ENCODE data around the gene SPC24. TPM values are rescaled to one million over a fixed set of nuclear protein-coding genes. Genes with fewer than 3 reads are reported as not detected.

The SPC24 gene
- total RNA-seq, 4 donors from 2014 or later, result 2.6 to 47.4 TPM; not detected in 2

DNA sequence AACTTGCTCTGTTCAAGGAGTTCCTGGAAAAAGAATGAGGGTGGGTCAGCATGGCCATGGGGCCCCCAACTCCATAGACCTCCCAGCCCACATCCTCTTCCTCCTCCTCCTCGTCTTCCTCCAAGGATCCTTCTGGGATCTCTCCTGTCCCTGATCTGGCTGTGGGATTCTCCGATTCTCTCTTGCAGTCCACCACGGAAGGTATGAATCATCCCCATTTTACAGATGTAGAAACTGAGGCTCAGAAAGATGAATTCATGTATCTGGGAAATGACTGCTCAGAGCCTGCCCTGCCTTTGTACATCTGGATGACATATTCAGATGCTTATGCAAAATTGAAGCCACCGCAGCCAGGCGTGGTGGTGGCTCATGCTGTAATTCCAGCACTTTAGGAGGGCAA, 43.9 kb upstream of the SPC24 start:
- 83% methylated on average over 5 of the region's 5 CpGs; no CpG with 5 or more reads in 1 of the 2 donors for WGBS, 2 donors (ENCODE audit: low coverage in 1 of 2)
- Histone ChIP-seq H3K4me1 (peaks cover 0 to 43% (median 19%) of the 10 kb centered on the region in 4 donors), H3K4me3 (no peak overlapping the region), H3K27ac (peak overlapping the region; percentile 90 to 96 (median 94)), H3K9me3 (no peaks in the 10 kb centered on the region), H3K36me3 (no peaks in the 10 kb centered on the region), H3K27me3 (no peaks in the 10 kb centered on the region)
- in situ Hi-C loops (cut with MboI; ENCODE audit: low pct_ligation_motif_present in 1 of 4, low pct_unique_long_range_greater_than_20kb in 1 of 4, low sequenced_read_pairs in 3 of 4) (no loop called here), intact Hi-C loops (cut with DNase I; ENCODE audit: low total_unique reads) (no loop called here)
- no peak for DNase-seq
- TF ChIP-seq POLR2AphosphoS5 (IDR thresholded peaks at IDR 0.05), result no peak

DNA sequence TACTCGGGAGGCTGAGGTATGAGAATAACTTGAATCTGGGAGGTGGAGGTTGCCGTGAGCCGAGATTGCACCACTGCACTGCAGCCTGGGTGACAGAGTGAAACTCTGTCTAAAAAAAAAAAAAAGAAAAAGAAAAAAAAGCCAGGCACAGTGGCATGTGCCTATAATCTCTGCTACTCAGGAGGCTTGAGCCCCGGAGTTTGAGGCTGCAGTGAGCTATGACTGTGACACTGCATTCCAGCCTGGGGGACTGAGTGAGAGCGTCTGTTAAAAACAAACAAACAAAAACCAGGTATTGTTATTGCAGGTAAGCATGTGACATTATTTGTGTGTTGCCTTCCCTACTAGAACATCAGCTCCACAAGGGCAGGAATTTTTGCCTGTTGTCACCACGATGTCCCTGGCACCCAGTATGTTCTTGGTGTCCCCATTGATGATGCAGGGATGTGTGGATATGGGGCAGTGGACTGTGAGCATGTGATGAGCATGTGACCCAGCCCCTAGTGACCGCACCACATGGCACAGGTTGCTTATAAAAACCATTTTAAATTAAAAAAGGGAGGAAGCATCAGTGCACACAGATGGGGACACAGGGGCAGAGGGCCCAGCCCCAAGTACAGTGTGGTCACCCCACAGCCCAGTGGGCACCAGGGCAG, 43.3 kb upstream of the SPC24 start:
- intact Hi-C loops (cut with DNase I; ENCODE audit: low total_unique reads) (no loop called here), in situ Hi-C loops (cut with MboI; ENCODE audit: low pct_ligation_motif_present in 1 of 4, low pct_unique_long_range_greater_than_20kb in 1 of 4, low sequenced_read_pairs in 3 of 4) (no loop called here)
- H3K36me3 ChIP-seq, result no peaks in the 10 kb centered on the region
- no peak for TF ChIP-seq POLR2AphosphoS5 (IDR thresholded peaks at IDR 0.05)
- no peak for TF ChIP-seq EP300 (IDR thresholded peaks at IDR 0.05; ENCODE audit: low read depth)
- no peak for TF ChIP-seq POLR2A (IDR thresholded peaks at IDR 0.05)
- TF ChIP-seq, protein P1, sequence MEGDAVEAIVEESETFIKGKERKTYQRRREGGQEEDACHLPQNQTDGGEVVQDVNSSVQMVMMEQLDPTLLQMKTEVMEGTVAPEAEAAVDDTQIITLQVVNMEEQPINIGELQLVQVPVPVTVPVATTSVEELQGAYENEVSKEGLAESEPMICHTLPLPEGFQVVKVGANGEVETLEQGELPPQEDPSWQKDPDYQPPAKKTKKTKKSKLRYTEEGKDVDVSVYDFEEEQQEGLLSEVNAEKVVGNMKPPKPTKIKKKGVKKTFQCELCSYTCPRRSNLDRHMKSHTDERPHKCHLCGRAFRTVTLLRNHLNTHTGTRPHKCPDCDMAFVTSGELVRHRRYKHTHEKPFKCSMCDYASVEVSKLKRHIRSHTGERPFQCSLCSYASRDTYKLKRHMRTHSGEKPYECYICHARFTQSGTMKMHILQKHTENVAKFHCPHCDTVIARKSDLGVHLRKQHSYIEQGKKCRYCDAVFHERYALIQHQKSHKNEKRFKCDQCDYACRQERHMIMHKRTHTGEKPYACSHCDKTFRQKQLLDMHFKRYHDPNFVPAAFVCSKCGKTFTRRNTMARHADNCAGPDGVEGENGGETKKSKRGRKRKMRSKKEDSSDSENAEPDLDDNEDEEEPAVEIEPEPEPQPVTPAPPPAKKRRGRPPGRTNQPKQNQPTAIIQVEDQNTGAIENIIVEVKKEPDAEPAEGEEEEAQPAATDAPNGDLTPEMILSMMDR (IDR thresholded peaks at IDR 0.05), result no peak
- no peak overlapping the region for H3K4me3 ChIP-seq
- H3K9me3 ChIP-seq, result no peaks in the 10 kb centered on the region
- WGBS, 2 donors (ENCODE audit: low coverage in 1 of 2), result 67 to 80% methylated on average over 3 to 7 of the region's 7 CpGs
- H3K4me1 ChIP-seq, result peaks cover 0 to 43% (median 21%) of the 10 kb centered on the region in 4 donors
- no peaks in the 10 kb centered on the region for H3K27me3 ChIP-seq
- DNase-seq, result no peak
- H3K27ac ChIP-seq, result peak overlapping the region; percentile 90 to 96 (median 94)

DNA sequence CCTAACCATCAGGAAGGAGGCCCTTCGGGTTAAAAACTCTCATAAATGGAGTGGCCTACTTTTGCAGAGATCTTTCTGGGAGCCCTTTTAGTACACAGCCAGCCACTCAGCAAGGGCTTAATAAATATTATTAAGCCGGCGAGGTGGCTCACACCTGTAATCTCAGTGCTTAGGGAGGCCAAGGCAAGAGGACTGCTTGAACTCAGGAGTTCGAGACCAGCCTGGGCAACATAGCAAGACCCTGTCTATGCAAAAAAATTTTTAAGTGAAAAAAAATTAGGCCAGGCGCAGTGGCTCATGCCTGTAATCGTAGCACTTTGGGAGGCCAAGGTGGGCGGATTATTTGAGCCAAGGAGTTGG, 42.6 kb upstream of the SPC24 start:
- H3K27me3 ChIP-seq, result no peaks in the 10 kb centered on the region
- TF ChIP-seq EP300 (IDR thresholded peaks at IDR 0.05; ENCODE audit: low read depth) (no peak), POLR2AphosphoS5 (IDR thresholded peaks at IDR 0.05) (no peak)
- TF ChIP-seq, protein P1 (IDR thresholded peaks at IDR 0.05), result no peak
- in situ Hi-C loops (cut with MboI; ENCODE audit: low pct_ligation_motif_present in 1 of 4, low pct_unique_long_range_greater_than_20kb in 1 of 4, low sequenced_read_pairs in 3 of 4), result no loop called here
- DNase-seq, result no peak
- peak overlapping the region in 3 of 4 donors; percentile 53 to 82 (median 61) for H3K4me3 ChIP-seq
- no peaks in the 10 kb centered on the region for H3K9me3 ChIP-seq
- intact Hi-C loops (cut with DNase I; ENCODE audit: low total_unique reads), result no loop called here
- peaks cover 0 to under 1% (median 0%) of the 10 kb centered on the region in 4 donors for H3K36me3 ChIP-seq
- 0 to 74% methylated on average over 1 to 7 of the region's 7 CpGs for WGBS, 2 donors (ENCODE audit: low coverage in 1 of 2)
- H3K27ac ChIP-seq, result peak overlapping the region; percentile 90 to 96 (median 94)
- H3K4me1 ChIP-seq, result peaks cover 0 to 45% (median 25%) of the 10 kb centered on the region in 4 donors

DNA sequence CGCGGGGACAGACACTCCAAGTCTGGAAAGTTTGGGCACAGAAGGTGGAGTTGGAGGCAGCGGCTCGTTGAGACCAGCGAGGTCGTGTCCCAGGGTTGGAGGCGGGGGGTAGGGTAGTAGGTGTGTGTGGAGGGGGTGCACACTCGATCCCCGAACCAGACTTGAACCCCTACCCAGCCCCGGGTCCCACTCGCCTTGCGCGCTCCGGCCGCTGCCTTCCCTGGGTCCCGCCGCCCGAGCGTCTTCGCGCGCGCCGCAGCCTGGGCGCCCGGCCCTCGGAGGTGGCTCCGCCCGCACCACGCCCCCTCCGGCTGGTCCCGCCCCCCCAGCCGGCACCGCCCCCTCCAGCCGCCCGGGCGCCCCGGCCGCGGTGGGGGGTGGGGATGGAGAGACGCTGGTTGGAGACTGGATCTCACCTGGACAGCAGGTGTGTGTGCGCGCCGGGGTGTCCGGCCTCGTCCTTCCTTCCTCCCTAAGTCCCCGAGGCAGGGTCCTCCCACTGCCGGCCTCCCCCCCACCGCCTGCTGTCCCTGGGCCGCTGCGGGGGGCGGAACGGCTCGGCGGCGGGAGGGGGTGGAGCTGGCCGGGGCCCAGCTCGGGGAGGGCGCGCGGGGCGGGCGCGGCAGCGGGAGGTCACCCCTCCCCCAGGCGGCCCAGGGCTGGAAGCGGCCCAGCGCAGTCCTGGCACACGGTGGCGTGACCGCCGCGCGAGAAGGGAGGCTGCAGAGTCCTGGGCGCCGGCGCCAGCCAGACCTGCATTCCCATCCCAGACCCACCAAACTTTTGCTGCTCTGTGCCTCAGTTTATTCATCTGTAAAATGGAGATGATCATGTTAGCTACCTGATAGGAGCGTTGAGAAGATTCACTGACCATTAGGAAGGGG, 42.0 kb upstream of the SPC24 start, which contains the start of gene KANK2:
TSS of gene KANK2 (minus strand) at position 255 of the 884 bp plus-strand sequence. CDS start 3,034 bp downstream, outside the sequence.
- Histone ChIP-seq H3K27ac (peak within 1 kb of the TSS; percentile 90 to 96 (median 94)), H3K9me3 (no peaks in the 10 kb centered on the region), H3K4me1 (peaks cover 0 to 47% (median 28%) of the 10 kb centered on the region in 4 donors), H3K27me3 (no peaks in the 10 kb centered on the region), H3K4me3 (peak within 1 kb of the TSS; percentile 53 to 82 (median 60)), H3K36me3 (peaks cover 0 to 6% (median 0%) of the 10 kb centered on the region in 4 donors)
- in situ Hi-C loops (cut with MboI; ENCODE audit: low pct_ligation_motif_present in 1 of 4, low pct_unique_long_range_greater_than_20kb in 1 of 4, low sequenced_read_pairs in 3 of 4) (no loop called here), intact Hi-C loops (cut with DNase I; ENCODE audit: low total_unique reads) (no loop called here)
- WGBS, 2 donors (ENCODE audit: low coverage in 1 of 2), result 1 to 17% methylated on average over 1 to 44 of the region's 78 CpGs
- DNase-seq, result peak; percentile 90
- TF ChIP-seq POLR2A (IDR thresholded peaks at IDR 0.05) (peak; percentile 45), EP300 (IDR thresholded peaks at IDR 0.05; ENCODE audit: low read depth) (no peak), POLR2AphosphoS5 (IDR thresholded peaks at IDR 0.05) (peak; percentile 76 to 90 (median 87))
- TF ChIP-seq, protein P1 (IDR thresholded peaks at IDR 0.05), result peak in 3 of 5 experiments; percentile 11 to 14 (median 11)

Measured in transverse colon (tissue), 4 donors.